ENCODE data around the gene ROBO1.

DNA sequence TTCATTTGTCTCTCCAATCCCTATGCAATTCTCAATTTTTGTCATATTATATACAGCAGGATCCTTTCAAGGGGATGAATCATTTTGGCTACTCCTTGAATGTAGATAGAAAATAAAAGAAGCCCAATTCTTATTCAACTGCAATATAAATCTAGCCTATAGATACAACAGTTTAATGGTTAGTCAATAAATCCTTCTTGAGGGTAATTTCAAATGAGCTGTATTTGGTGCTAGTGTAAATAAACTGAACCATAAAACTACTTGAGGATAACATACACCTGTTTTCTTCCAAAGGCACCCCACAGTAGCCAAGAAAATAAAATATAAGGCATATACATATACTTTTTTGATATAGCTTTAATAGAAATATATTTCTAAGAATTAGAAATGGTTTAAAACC lies 830.3 kb downstream of the ROBO1 start:
- TF ChIP-seq, protein P1, sequence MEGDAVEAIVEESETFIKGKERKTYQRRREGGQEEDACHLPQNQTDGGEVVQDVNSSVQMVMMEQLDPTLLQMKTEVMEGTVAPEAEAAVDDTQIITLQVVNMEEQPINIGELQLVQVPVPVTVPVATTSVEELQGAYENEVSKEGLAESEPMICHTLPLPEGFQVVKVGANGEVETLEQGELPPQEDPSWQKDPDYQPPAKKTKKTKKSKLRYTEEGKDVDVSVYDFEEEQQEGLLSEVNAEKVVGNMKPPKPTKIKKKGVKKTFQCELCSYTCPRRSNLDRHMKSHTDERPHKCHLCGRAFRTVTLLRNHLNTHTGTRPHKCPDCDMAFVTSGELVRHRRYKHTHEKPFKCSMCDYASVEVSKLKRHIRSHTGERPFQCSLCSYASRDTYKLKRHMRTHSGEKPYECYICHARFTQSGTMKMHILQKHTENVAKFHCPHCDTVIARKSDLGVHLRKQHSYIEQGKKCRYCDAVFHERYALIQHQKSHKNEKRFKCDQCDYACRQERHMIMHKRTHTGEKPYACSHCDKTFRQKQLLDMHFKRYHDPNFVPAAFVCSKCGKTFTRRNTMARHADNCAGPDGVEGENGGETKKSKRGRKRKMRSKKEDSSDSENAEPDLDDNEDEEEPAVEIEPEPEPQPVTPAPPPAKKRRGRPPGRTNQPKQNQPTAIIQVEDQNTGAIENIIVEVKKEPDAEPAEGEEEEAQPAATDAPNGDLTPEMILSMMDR (IDR thresholded peaks at IDR 0.05), result no peak
- no peak for TF ChIP-seq POLR2A (IDR thresholded peaks at IDR 0.05)
